Measurements from ENCODE around the gene GDPD5.

GDPD5 gene

DNA sequence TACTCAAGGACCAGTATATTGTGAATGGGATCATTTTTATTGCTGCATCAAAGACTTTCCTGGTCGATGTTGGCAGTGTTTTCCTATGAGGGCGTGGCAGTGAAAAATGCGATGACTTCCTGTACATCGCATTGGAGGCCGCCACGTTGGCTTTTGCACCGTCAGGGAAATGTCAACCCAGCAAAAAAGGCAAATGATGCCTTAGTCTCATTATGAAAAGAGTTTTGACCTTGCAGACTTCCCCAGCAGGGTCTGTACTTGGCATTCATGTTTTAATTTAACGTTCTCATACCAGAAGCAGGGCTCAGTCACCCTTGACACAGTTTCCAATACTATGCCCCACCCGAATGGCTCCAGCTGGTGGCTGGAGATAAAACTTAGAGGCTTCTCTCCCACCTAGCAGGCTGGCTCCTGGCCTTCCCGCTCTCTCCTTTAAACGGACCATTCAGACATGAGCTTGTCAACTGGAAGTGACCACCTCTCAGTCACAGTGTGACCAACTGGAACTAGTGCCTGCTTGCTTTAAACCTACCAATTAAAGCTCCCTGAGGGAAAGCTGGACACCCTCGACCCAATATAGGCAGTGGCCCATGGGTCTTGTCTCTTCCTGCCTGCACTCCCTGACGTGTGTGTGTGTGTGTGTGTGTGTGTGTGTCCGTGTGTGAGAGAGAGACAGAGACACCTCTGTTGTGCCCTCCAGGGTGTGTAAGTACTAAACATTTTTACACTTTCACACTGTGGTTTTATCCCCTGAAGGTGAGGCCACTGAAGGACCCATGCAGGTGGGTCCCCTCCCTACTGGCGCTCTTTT lies 8.7 kb upstream of the GDPD5 start:
- Histone ChIP-seq H4K91ac (ENCODE audit: low read length) (no peak overlapping the region), H3K4me2 (ENCODE audit: low read length, poor library complexity, severe bottlenecking) (no peak overlapping the region), H3K23ac (ENCODE audit: low read length in 2 of 2) (no peak overlapping the region), H4K8ac (ENCODE audit: low read length) (no peak overlapping the region), H3K4me1 (ENCODE audit: control insufficient read depth, insufficient read depth, low read depth, low read length) (peaks cover 9% of the 10 kb centered on the region), H3K27ac (ENCODE audit: low read length, poor library complexity, severe bottlenecking) (no peak overlapping the region), H3K9ac (ENCODE audit: low read length) (no peak overlapping the region), H2BK15ac (ENCODE audit: low read depth, poor library complexity, severe bottlenecking) (no peak overlapping the region), H2BK12ac (ENCODE audit: low read length in 2 of 2) (no peak overlapping the region), H3K4ac (ENCODE audit: low read depth in 1 of 2, low read length in 2 of 2) (no peak overlapping the region), H3K27me3 (ENCODE audit: control insufficient read depth in 1 of 2, insufficient read depth in 1 of 2, low read length in 2 of 2) (peaks cover 0 to 7% of the 10 kb centered on the region in 2 experiments), H3K79me1 (replicated peaks; ENCODE audit: low read length, poor library complexity, severe bottlenecking) (no peaks in the 10 kb centered on the region), H3K18ac (ENCODE audit: low read depth in 1 of 2, low read length in 2 of 2) (no peak overlapping the region), H3K14ac (ENCODE audit: low read length in 2 of 2) (no peak overlapping the region), H3K36me3 (ENCODE audit: control insufficient read depth in 1 of 2, insufficient read depth in 2 of 2, low read depth in 1 of 2, low read length in 2 of 2) (no peaks in the 10 kb centered on the region), H3K4me3 (ENCODE audit: insufficient read depth in 1 of 2, low read depth in 1 of 2, low read length in 2 of 2) (no peak overlapping the region), H3K9me3 (ENCODE audit: control insufficient read depth, low read length) (no peaks in the 10 kb centered on the region), H2BK5ac (ENCODE audit: low read depth, low read length, poor library complexity, severe bottlenecking) (no peak overlapping the region), H2BK120ac (ENCODE audit: low read depth, low read length) (no peak overlapping the region), H2AFZ (ENCODE audit: low read depth, low read length) (no peak overlapping the region), H2AK5ac (ENCODE audit: low read length, severe bottlenecking) (no peak overlapping the region)
- WGBS: 76% methylated on average over 12 of the region's 15 CpGs
- DNase-seq: no peak

DNA sequence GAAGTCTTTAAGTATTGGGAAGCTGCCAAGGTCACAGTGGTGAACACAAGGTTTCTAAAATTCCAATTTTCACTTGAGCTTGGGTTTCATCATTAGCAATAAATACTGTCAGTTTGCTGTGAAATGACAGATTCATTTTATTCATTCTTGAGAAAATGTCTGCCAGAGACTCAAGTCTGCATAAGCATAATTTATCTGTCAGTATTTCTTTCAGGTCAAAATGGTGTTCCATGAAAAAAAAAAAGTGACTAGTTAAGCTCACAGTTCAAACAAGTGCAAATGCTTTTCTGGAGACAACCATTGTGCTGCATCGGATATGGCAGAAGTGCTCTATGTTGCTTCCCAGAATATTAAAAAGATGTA lies 8.1 kb upstream of the GDPD5 start:
- H3K27me3 ChIP-seq (ENCODE audit: control insufficient read depth in 1 of 2, insufficient read depth in 1 of 2, low read length in 2 of 2): peaks cover 6 to 7% of the 10 kb centered on the region in 2 experiments
- no peak overlapping the region for H2BK12ac ChIP-seq (ENCODE audit: low read length in 2 of 2)
- H3K4me1 ChIP-seq (ENCODE audit: control insufficient read depth, insufficient read depth, low read depth, low read length): peaks cover 8% of the 10 kb centered on the region
- H3K9ac ChIP-seq (ENCODE audit: low read length): no peak overlapping the region
- H2BK5ac ChIP-seq (ENCODE audit: low read depth, low read length, poor library complexity, severe bottlenecking): no peak overlapping the region
- H3K4me3 ChIP-seq (ENCODE audit: insufficient read depth in 1 of 2, low read depth in 1 of 2, low read length in 2 of 2): no peak overlapping the region
- H3K9me3 ChIP-seq (ENCODE audit: control insufficient read depth, low read length): no peaks in the 10 kb centered on the region
- no peaks in the 10 kb centered on the region for H3K79me1 ChIP-seq (replicated peaks; ENCODE audit: low read length, poor library complexity, severe bottlenecking)
- DNase-seq: no peak
- H3K23ac ChIP-seq (ENCODE audit: low read length in 2 of 2): no peak overlapping the region
- H3K14ac ChIP-seq (ENCODE audit: low read length in 2 of 2): no peak overlapping the region
- H3K36me3 ChIP-seq (ENCODE audit: control insufficient read depth in 1 of 2, insufficient read depth in 2 of 2, low read depth in 1 of 2, low read length in 2 of 2): no peaks in the 10 kb centered on the region
- H3K18ac ChIP-seq (ENCODE audit: low read depth in 1 of 2, low read length in 2 of 2): no peak overlapping the region
- no peak overlapping the region for H3K4ac ChIP-seq (ENCODE audit: low read depth in 1 of 2, low read length in 2 of 2)
- H4K91ac ChIP-seq (ENCODE audit: low read length): no peak overlapping the region
- no peak overlapping the region for H2AK5ac ChIP-seq (ENCODE audit: low read length, severe bottlenecking)
- WGBS: 100% methylated on average over 1 of the region's 1 CpG
- H3K27ac ChIP-seq (ENCODE audit: low read length, poor library complexity, severe bottlenecking): no peak overlapping the region
- no peak overlapping the region for H4K8ac ChIP-seq (ENCODE audit: low read length)
- H2BK15ac ChIP-seq (ENCODE audit: low read depth, poor library complexity, severe bottlenecking): no peak overlapping the region
- H3K4me2 ChIP-seq (ENCODE audit: low read length, poor library complexity, severe bottlenecking): no peak overlapping the region
- no peak overlapping the region for H2BK120ac ChIP-seq (ENCODE audit: low read depth, low read length)
- no peak overlapping the region for H2AFZ ChIP-seq (ENCODE audit: low read depth, low read length)

DNA sequence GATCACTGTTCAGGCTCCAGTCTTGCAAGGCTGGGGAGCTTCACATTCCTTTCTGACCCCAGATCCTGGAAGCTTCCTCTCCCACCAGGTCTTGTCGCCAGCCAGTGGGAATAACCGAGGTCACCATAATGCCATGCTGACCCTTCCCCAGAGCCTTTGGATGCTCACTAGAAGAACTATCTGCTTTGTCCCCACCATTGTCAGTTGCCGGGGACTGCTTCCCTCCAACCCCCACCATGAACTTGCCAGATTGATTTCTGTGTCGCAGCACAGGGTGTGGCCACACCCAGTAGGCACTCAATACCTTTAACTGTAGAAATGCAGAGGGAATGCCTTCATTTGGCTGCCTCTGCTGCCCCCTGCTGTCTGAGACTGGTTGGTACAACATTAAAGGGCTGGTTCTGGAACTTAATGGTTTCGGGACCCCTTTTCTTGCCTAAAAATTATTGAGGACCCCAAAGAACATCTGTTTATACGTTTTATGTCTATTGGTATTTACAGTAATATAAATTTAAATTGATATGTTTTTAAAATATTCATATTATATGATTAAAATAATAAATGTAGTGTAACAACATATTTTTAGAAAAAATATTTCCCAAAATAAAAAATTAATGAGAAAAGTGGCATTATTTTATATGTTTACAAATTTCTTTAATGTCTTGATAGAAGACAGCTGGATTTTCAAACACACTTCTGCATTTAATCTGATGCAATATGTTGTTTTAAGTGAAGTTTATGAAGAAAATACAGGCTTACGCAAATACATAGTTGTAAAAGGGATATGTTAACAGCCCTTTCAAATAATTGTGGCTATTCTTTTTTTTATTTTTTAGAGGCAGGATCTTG lies 6.7 kb upstream of the GDPD5 start:
- Histone ChIP-seq H3K9me3 (ENCODE audit: control insufficient read depth, low read length) (no peaks in the 10 kb centered on the region), H3K14ac (ENCODE audit: low read length in 2 of 2) (no peak overlapping the region), H3K27me3 (ENCODE audit: control insufficient read depth in 1 of 2, insufficient read depth in 1 of 2, low read length in 2 of 2) (peaks cover 4 to 7% of the 10 kb centered on the region in 2 experiments), H3K4ac (ENCODE audit: low read depth in 1 of 2, low read length in 2 of 2) (no peak overlapping the region), H3K4me3 (ENCODE audit: insufficient read depth in 1 of 2, low read depth in 1 of 2, low read length in 2 of 2) (no peak overlapping the region), H3K79me1 (replicated peaks; ENCODE audit: low read length, poor library complexity, severe bottlenecking) (no peaks in the 10 kb centered on the region), H2AK5ac (ENCODE audit: low read length, severe bottlenecking) (peak overlapping the region; percentile 6), H3K36me3 (ENCODE audit: control insufficient read depth in 1 of 2, insufficient read depth in 2 of 2, low read depth in 1 of 2, low read length in 2 of 2) (no peaks in the 10 kb centered on the region), H4K91ac (ENCODE audit: low read length) (no peak overlapping the region), H3K18ac (ENCODE audit: low read depth in 1 of 2, low read length in 2 of 2) (no peak overlapping the region), H3K4me2 (ENCODE audit: low read length, poor library complexity, severe bottlenecking) (no peak overlapping the region), H2BK5ac (ENCODE audit: low read depth, low read length, poor library complexity, severe bottlenecking) (no peak overlapping the region), H3K9ac (ENCODE audit: low read length) (no peak overlapping the region), H3K23ac (ENCODE audit: low read length in 2 of 2) (no peak overlapping the region), H3K4me1 (ENCODE audit: control insufficient read depth, insufficient read depth, low read depth, low read length) (peaks cover 14% of the 10 kb centered on the region), H2BK15ac (ENCODE audit: low read depth, poor library complexity, severe bottlenecking) (no peak overlapping the region), H2BK12ac (ENCODE audit: low read length in 2 of 2) (no peak overlapping the region), H2AFZ (ENCODE audit: low read depth, low read length) (no peak overlapping the region), H3K27ac (ENCODE audit: low read length, poor library complexity, severe bottlenecking) (no peak overlapping the region), H2BK120ac (ENCODE audit: low read depth, low read length) (no peak overlapping the region), H4K8ac (ENCODE audit: low read length) (no peak overlapping the region)
- WGBS: 57% methylated on average over 5 of the region's 7 CpGs
- peak; percentile 61 for DNase-seq

DNA sequence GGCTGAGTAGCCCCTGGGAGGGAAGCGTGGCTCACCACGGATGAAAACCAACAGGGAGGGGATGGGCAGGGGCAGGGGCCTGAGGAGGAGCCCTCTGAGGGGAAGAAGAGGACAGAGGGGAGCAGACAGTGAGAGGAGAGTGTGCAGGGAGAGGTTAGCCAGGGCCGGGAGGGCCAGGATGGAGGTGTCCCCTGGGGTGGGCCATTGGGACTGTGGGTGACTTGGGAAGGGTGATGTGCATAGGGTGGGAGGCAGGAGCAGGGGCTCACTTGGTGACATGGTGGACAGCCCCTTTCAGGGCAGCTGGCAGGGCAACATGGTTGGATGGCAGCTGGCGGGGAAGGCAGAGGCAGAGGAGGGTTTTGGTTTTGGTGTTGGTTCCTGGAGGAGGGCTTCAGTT lies 5.6 kb upstream of the GDPD5 start:
- no peak overlapping the region for H3K4ac ChIP-seq (ENCODE audit: low read depth in 1 of 2, low read length in 2 of 2)
- no peaks in the 10 kb centered on the region for H3K36me3 ChIP-seq (ENCODE audit: control insufficient read depth in 1 of 2, insufficient read depth in 2 of 2, low read depth in 1 of 2, low read length in 2 of 2)
- no peak overlapping the region for H3K18ac ChIP-seq (ENCODE audit: low read depth in 1 of 2, low read length in 2 of 2)
- H2BK5ac ChIP-seq (ENCODE audit: low read depth, low read length, poor library complexity, severe bottlenecking): no peak overlapping the region
- no peaks in the 10 kb centered on the region for H3K79me1 ChIP-seq (replicated peaks; ENCODE audit: low read length, poor library complexity, severe bottlenecking)
- H2BK12ac ChIP-seq (ENCODE audit: low read length in 2 of 2): no peak overlapping the region
- no peak overlapping the region for H3K4me2 ChIP-seq (ENCODE audit: low read length, poor library complexity, severe bottlenecking)
- no peak overlapping the region for H3K23ac ChIP-seq (ENCODE audit: low read length in 2 of 2)
- H3K9ac ChIP-seq (ENCODE audit: low read length): no peak overlapping the region
- DNase-seq: no peak
- no peak overlapping the region for H4K8ac ChIP-seq (ENCODE audit: low read length)
- no peak overlapping the region for H3K4me3 ChIP-seq (ENCODE audit: insufficient read depth in 1 of 2, low read depth in 1 of 2, low read length in 2 of 2)
- H3K9me3 ChIP-seq (ENCODE audit: control insufficient read depth, low read length): no peaks in the 10 kb centered on the region
- 68% methylated on average over 4 of the region's 4 CpGs for WGBS
- H2BK15ac ChIP-seq (ENCODE audit: low read depth, poor library complexity, severe bottlenecking): peak overlapping the region; percentile 3
- no peak overlapping the region for H2AK5ac ChIP-seq (ENCODE audit: low read length, severe bottlenecking)
- H4K91ac ChIP-seq (ENCODE audit: low read length): no peak overlapping the region
- no peak overlapping the region for H3K14ac ChIP-seq (ENCODE audit: low read length in 2 of 2)
- peaks cover 7 to 14% of the 10 kb centered on the region in 2 experiments for H3K27me3 ChIP-seq (ENCODE audit: control insufficient read depth in 1 of 2, insufficient read depth in 1 of 2, low read length in 2 of 2)
- H2BK120ac ChIP-seq (ENCODE audit: low read depth, low read length): no peak overlapping the region
- H3K27ac ChIP-seq (ENCODE audit: low read length, poor library complexity, severe bottlenecking): no peak overlapping the region
- H3K4me1 ChIP-seq (ENCODE audit: control insufficient read depth, insufficient read depth, low read depth, low read length): peaks cover 9% of the 10 kb centered on the region
- H2AFZ ChIP-seq (ENCODE audit: low read depth, low read length): no peak overlapping the region
